ENCODE measurements around the gene CCDC6.
"Not testable (repeated sequence)": the region's sequence is repeated elsewhere in the genome, so short reads cannot be mapped to it uniquely, and the experiment has no call there.

Gene CCDC6

DNA sequence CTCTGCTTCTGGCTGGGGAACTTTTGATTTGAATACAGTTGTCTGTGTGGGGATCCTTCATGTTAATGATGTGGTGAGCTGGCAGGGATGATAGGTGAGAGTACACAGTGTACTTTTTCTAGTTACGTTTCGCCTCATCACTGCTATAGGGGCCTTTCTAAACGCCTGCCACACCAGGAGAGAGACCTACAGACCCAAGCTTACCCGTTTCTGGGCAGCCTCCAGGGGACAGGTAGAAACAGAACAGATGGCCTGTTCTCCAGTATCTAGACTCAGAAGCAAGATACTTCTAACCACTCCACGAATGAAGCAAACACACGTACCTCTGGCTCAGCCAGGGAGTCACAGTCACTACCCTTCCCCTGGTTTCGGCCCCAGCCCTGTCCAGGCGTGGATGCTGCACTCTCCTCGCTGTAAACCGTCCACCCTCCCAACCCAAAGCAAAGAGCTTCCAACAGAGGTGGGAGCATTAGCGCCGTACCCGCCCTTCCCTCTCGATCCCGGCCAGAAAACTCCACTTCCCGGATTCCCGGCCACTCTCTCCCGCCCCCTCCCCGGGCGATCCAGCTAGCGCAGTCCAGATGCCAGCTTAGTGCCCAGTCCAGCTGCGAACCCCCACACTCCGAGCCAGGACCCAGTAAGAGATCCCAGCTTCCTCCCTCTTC, 1.2 kb downstream of the CCDC6 start:
- DNase-seq: no peak

DNA sequence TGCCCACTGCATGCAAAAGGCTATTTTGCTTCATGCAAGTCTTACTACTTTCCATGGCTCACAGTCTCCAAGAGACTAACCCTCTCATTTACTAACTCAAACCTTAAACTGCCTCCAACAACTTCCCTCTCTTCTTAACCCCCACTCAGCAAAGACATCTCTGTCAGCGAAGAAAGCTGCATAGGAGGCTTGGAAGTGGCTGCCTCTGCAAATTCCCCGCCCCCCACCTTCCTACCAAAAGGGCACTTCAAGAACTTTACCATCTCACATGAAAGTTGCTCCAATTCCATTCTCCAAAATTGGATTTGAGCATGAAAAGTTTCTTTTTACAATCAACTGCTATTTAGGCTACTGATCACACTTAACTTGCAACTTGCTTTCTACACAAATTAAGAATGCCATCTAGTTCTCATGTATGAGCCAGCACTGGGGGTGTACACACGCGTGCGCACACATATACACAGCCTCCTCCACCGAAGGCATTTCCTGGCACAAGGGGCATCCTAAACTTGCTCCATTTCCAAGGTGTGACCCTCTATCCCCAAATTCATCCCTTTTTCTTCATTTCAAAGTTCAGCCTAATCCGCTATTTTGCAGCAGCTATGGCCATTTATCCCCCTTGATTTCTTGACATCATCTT, 1.8 kb downstream of the CCDC6 start:
- no peak for DNase-seq

DNA sequence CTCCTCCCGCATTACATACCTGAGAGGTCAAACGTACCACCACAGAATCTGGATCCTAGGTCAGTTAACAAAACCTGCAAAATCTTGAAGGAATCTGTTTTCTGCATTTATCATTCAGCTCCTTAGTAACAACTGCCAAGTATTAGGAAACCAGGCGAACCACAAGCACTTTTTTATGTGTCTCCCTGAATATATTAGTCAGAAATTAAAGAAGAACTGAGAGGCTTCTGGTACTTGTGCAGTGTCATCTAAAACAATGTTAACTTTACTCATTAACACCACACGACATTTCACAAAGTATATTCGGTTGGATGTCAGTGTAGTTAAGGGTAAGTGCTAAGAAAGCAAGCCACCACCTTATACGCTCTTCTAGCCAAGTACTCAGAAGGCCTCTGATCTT, 2.5 kb downstream of the CCDC6 start:
- DNase-seq: no peak

DNA sequence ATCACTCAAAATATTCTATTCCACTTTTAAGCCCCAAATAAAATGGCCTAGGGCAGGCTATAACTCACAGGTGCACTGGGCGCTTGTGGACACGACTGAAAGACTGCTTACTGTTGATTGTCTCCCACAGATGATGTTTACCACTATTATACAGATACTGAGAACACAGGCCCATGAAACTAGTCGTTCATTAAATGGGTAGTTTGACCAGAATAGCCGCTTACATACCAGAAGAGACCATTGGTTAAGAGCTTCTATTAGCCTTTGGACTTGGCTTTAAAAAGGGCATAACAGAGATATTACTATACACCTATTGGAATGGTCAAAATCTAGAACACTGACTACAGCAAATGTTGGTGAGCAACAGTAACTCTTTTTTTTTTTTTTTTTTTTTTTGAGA, 4.3 kb downstream of the CCDC6 start:
- DNase-seq: no peak

DNA sequence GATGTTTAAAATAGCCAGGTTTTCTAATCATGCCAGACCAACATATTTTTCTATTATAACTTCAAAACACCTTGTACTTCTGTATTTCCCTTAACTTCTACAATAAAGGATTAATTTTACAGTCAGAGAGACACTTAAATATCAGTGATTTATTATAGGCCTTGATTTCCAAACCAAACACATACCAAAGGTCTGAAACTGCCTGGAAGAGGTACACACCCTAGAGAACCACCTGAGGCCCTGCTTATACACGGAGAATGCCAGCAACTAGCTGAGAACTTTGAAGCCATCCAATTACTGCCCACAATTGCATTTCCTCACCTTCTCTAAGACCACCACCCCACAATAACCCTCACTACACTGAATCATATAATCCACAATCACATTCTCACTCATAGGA, 4.9 kb downstream of the CCDC6 start:
- no peak for DNase-seq

DNA sequence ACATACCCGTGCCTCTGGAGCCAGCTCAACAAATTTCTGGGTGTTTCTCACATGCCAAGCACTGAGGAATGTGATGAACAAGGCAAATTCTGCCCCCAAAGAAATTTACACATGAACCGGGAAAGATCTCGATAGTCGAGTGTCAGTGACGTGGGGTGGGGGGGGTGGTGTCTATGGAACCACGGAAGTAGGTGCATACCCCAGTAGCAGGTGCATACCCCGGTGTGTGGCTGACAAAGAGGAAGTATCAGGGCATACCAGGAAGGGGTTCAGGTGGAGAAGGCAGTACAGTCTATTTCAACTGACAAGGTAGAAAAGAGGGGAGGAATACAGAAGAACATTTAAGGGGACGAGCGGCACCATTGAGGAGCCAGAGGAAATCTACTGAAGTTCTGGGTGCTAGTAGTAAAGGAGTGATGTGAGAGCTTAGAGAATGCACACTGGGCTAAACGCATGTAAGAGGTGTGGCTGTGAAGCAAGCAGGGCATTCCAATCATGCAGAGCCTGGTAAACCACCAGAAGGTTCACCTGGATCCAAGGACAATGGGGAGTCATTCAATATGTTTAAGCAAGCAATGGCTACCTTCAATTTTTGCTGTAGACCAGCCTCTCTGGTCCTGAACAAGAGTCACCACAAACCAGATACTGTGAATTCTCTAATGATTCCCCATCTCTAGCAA, 6.2 kb downstream of the CCDC6 start:
- no peak for DNase-seq

DNA sequence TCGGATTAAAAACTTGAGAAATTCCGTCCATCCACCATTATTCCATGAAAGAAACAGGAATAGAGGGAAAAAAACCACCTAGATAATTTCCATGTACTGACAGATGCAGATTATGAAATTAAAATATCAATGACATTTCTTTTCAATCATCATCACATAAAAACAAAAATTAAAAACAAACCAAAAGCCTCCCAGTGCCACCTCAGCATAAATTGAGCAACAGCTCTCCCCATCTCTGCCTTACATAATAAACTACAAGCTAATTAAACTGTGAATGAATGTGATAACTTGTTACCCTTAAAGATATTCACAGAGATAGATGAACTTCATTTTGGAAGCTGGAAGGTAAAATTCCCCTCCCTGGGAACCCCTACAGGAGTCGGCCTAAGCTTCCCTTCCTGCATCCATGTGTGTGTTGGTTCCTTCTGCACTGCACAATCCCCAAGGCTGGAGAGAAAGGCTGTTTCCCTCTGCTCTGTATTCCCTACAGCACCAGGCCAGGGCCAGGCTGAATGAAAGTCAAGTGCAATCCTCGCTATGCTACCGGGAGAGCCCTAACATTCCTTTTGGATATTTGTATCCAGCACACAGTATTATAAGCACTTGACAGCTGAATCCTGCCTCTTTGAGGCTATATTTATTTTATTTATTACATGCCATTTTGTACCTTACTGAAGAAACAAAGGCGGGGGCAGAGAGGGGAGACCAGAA, 8.1 kb downstream of the CCDC6 start:
- DNase-seq: no peak

DNA sequence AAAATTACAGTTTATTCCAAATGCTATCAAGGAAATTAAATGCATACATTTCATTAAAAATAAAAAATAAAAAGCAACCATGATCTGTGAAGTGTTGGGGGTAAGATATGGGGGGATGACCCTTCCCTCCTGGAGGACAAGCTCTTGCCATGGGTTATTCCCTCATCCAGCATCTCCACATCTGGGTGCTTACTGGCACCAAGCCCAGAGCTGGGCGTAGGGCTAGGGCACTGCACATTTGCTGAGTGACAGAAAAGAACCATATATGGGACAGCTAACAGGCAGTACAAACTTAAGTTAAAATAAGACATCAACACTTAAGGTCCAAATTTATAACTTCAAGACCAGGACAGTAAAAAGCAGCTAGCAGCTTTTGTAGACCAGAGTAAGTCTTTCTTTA, 10.2 kb downstream of the CCDC6 start:
- no peak for DNase-seq

DNA sequence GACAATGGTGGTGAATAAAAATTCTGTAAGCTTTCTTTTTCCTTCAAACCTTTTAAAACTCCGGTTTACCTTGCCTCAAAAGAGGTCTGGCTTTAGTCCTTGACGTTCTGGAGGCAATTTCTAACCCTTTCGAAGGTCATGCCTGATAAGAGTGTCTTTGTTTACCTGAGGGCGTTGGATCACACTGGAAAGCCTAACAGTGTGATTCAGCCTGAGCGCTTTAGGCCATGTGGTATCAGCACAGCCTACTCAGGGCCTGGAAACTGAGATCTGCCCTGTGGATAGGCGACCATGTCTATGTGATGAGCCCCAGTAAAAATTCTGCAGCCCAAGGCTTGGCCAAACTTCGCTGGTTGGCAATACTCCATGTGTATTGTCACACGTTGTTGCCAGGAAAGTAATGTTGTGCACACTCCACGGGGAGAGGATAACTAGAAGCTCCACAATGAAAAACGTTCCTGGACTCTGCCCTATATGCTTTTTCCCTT, 10.7 kb downstream of the CCDC6 start:
- no peak for DNase-seq

DNA sequence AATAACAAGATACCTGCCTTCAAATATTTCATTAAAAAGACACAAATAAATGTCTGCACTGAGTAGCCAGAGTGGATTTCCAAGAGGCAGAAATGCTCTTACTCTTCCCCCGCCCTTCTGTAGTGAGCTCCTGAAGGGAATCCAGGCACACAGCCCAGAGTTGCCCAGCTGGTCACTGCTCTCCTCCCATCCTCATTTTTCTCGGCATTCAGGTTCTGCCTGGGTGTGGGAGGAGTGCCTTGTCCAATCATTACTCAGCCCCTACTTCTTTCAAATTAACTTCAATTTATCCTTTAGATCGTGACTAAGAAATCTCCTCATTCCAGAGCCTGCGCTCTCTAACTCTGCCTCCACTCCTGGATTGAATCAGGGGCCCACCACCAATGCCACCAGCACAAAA, 12.2 kb downstream of the CCDC6 start:
- no peak for DNase-seq

DNA sequence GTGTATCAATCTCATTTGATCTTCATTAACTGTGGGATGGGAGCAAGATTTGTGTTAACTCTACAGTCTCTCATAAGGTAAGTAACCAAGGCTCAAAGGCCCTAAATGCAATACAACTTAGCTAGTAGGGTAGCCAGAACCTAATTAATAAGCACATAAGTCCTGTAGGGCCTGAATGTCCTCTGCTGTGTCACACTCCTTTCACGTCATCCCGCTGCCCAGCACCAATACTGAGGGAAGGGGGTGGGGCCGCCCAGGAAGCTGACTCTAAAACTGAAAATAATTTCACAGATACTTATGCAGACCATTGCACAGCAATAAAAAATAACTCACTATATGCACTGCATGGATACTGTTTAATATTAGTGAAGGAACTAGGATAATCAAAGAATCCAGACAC, 13.7 kb downstream of the CCDC6 start:
- no peak for DNase-seq

DNA sequence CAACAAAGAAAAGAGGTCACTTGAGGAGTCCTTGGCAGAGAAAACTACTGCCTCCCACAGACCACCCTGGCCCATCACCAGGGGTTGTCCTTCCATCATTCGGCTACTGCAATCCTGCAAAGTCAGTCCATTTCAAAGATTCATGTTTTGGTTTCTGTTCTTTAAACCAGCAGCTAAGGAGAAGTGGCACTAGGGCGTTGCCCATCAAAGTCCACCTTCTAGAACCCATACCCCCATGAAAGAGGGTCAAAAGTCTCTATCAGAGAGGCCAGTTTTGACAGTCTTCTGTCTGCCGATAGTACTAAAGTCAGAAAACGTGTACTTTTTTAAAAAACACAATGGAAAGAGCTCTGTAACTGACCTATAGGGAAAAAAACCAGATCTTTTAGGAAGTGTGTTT, 14.4 kb downstream of the CCDC6 start:
- DNase-seq: no peak

DNA sequence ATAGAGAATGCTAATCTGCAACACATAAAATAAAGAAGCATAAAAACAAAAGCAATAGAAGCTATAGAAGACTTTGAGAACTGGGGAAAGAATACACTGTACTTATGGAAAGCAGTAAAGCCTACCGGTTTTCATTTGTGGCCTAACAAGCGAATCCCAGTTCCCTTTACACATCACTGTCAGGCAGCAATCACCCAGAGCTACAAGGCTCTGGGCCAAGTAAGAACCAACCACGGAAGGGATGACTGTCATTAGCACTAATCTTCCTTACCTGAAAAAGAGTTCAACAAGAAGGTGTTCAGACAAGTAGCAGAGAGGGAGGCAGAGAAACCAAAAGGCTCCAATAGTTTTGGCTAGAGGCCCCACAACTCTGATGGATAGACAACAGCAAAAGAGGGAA, 15.0 kb downstream of the CCDC6 start:
- no peak for DNase-seq

DNA sequence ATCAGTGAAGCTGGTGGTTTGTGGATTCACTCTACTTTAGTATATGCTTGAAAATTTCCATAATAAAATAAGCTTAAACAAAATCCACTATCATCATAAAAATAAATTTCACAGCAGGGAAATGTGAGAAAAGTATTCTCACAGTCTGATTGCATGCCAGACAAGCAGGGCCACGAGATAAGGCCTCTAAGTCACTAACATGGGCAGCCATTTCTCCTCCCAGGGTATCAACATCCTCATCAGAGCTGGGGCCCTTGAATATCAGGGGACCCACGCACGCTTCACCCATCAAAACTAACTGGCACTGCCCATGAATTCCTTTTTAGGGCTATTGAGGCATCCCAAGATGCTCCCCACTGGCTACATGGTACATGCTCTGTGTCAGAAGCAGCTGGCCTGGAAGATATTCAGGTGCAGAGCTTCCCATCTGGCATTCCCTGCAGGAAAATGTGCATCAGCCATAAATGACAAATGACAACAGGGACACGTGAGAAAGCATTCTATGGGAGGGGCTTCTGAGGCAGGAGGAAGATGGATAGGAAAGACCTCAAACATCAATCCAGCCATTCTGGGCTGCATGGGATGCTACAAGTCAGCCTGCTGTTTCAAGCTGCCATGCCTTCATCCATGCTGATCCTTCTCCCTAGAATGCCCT, 17.4 kb downstream of the CCDC6 start:
- peak; percentile 44 for DNase-seq

DNA sequence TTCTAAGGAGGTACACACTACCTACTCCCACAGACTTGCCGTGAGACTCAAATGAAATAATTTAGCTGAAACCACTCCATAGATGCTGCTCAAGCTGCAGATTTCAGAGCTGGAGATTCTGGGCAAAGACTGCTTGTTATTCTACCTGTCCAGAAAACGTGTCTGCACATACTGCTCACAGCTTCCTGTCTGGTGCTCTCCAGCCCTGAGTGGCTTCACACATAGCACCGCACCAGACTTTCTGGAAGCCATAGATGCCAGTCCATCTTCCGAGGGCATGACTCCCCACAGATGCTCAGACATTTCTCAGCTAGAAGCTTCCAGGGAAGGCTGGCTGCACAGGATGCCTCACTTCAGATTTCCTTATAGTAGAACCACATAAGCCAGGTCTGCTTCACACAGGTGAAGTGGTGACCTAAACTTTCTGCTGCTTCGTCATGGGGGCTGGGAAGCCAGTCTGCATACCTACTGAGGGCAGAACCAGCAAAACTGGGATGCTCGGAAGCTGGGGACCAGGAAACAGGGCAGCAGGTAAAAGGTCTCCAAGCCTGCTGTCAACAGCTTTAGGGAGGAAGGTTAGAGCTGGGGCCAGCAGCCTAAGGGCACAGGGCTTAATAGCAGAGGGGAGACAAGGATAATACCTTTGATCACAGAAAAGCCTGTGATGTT, 18.2 kb downstream of the CCDC6 start:
- no peak for DNase-seq

DNA sequence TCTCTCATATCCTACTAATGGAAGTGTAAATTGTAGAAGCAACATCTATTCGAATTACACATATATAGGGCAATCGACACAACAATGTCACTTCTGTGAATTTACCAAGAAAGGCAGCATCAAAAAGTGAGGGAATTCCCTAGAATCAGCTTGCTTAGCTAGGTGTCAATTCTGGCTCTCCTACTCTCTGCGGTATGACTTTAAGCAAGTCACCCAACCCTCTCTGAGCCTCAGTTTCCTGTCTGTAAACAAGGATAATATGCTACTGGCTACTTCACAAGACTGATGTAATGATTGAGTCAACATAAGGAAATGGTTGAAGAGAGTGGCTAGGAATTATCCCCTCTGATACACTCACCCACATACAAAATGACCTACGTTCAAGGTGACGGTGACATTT, 19.4 kb downstream of the CCDC6 start:
- DNase-seq: no peak

DNA sequence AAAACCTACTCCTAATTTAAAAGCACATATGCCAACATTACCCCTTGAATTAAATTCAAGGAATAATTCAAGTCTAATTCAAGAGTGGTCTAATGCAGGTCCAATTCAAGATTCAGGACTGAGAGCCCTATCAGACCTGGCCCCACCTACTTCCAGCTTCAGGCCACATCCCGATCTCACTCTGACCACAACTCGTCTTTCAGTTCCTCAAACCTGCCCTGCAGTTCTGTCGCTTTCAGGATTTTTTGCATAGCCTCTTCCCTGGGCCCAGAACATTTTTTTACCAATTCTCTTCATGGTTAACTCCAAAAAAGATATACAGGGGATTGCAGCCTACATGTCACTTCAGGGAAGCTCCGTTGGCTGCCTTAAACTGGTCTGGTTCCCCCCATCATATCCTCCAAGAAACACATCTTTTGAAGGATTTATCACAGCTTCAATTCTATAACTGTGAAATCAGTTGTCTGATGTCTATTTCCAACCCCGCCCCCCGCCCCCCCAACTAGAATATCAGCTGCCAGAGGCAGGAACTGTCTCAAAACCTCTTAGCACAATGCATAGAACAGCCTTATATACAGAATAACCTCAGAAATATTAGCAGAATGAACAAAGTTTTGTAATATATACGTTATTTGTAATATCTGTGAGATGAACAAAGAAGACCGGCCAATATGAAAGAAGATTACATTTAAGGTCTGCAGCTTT, 20.8 kb downstream of the CCDC6 start:
- DNase-seq: no peak

DNA sequence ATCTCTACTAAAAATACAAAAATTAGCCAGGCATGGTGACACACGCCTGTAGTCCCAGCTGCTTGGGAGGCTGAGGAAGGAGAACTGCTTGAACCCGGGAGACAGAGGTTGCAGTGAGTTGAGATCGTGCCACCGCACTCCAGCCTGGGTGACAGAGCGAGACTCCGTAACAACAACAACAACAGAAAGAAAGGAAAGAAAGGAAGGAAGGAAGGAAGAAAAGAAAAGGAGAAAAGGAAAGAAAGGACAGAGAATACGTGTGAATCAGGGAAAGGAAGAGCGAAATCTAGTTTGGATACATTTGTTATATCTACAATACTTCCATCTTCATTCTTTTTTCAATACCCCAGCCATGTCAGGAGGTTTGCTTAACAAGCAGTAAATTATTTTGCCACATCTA, 21.5 kb downstream of the CCDC6 start:
- DNase-seq: not testable (repeated sequence)

DNA sequence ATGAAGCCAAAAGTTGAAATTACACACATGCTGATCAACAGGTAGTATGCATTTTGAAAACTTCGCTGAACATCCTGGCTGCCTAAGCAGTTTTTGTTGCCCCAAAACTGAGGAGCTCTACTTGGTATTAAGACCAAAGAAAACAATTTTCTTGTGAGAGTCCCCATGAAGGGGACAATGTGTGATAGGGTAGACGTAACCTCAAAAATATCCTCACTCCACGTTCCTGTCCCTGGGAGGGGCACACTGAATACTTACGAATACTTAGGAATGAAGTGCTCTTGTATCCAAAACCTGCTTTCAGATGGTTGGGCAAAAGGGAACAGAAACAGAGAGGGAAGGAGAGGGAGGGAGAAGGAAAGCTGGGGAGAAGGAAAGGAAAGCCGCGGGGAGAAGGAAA, 24.7 kb downstream of the CCDC6 start:
- no peak for DNase-seq

DNA sequence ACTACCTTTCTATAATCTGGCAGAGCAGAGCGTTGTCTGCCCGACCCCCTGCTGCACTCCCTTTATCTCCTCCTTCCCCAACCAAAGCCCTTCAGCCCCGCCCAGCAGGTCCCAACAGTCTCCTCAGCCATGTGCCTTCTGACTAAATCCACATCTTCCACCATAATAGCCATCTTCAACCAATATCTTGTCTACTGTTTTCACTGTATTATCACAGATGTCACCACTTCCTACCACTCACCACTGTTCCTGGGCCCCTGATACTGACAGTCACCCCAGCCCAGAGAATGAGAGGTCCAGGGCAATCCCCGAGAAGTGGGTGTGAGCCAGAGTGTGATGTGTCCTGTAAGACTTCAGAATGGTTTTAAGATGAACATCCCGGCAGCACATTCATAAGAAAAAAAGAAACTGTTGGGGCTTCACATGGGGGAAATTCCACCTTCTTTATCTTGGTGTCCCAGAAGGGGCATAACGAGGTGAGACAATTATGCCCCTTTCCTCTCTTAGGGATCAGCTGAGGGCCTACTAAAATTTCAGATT, 25.3 kb downstream of the CCDC6 start:
- no peak for DNase-seq

DNA sequence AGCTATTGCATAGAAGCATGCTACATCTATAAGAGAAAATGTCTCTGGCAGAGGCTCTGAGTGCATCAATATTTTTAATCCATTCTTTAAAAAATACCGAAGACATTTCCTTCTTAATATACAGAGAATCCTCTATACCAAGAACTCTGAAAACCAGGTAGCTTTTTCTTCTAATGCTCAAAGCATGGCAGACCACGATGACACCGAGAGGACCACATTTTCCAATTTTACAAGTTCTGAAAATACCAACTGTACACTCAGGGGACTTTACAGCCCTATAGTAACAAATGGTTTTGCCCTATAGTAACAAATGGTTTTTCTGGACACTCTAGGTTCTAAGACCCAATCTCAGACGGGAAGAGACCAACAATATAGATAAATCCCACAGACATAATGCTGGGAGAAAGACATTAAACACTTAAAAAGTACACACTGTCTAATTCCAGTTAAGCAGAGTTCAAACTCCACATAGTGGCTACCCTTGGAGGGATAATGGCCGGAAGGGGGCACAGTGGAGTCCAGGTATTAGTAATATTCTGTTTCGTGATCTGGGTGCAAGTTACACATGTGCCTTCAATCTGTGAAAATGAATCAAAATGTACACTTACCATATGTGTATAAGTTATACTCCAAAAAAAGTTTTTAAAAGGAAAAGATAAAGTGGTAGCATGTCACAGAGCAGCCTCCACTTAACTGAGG, 26.2 kb downstream of the CCDC6 start:
- no peak for DNase-seq

All from NCI-H2171 (cell line).